Measurements from ENCODE around the gene C9orf153.
"Not testable (repeated sequence)": the region's sequence is repeated elsewhere in the genome, so short reads cannot be mapped to it uniquely, and the experiment has no call there.

C9orf153 gene

GRCh38 chr9:86263876-86264275, 4.4 kb upstream of the C9orf153 start:
- DNase-seq: no peak

GRCh38 chr9:86262492-86262891, 3.0 kb upstream of the C9orf153 start:
- DNase-seq: no peak

- DNase-seq: no peak
Observed at GRCh38 chr9:86257391-86257790, 2.1 kb downstream of the C9orf153 start.

- DNase-seq: no peak
Observed at GRCh38 chr9:86256653-86257052, 2.8 kb downstream of the C9orf153 start.

- DNase-seq: no peak
Observed at GRCh38 chr9:86253577-86253976, 5.9 kb downstream of the C9orf153 start.

GRCh38 chr9:86252870-86253269, 6.6 kb downstream of the C9orf153 start:
- DNase-seq: no peak

- DNase-seq: no peak
Observed at GRCh38 chr9:86250123-86250522, 9.3 kb downstream of the C9orf153 start.

GRCh38 chr9:86248746-86249145, 10.7 kb downstream of the C9orf153 start:
- no peak for DNase-seq

GRCh38 chr9:86246752-86247161, 12.7 kb downstream of the C9orf153 start:
- DNase-seq: peak in 1 of 4 experiments; percentile 3

GRCh38 chr9:86242071-86242470, 17.4 kb downstream of the C9orf153 start:
- DNase-seq: peak; percentile 1 to 55 (median 30)

- DNase-seq: no peak
Observed at GRCh38 chr9:86241216-86241615, 18.2 kb downstream of the C9orf153 start.

- peak in 1 of 4 experiments; percentile 2 for DNase-seq
Observed at GRCh38 chr9:86238861-86239770, 20.3 kb downstream of the C9orf153 start.

GRCh38 chr9:86230858-86231257, 28.6 kb downstream of the C9orf153 start:
- DNase-seq: no peak

- no peak for DNase-seq
Observed at GRCh38 chr9:86222667-86223066, 36.8 kb downstream of the C9orf153 start.

- no peak for DNase-seq
Observed at GRCh38 chr9:86219606-86220005, 39.9 kb downstream of the C9orf153 start.

GRCh38 chr9:86217076-86217755, 42.2 kb downstream of the C9orf153 start:
- no peak for DNase-seq

- no peak for DNase-seq
Observed at GRCh38 chr9:86207193-86207592, 52.3 kb downstream of the C9orf153 start.

GRCh38 chr9:86202338-86202882, 57.0 kb downstream of the C9orf153 start:
- peak; percentile 52 to 75 (median 66) for DNase-seq

- no peak for DNase-seq
Observed at GRCh38 chr9:86201474-86202337, 57.8 kb downstream of the C9orf153 start.

- no peak for DNase-seq
Observed at GRCh38 chr9:86200599-86201162, 58.8 kb downstream of the C9orf153 start.

GRCh38 chr9:86193088-86193487, 66.4 kb downstream of the C9orf153 start:
- DNase-seq: no peak

- DNase-seq: not testable (repeated sequence)
Observed at GRCh38 chr9:86190700-86191099, 68.8 kb downstream of the C9orf153 start.
